Fibroblast of skin of right biceps (primary cell): ENCODE measurements around the gene ERFE.
"Not testable (repeated sequence)": the region's sequence is repeated elsewhere in the genome, so short reads cannot be mapped to it uniquely, and the experiment has no call there.

Experiments
- DNase-seq: peaks from one replicate; pipeline ENCODE4 v3.0.0-alpha.2; 2013

Gene ERFE

DNA sequence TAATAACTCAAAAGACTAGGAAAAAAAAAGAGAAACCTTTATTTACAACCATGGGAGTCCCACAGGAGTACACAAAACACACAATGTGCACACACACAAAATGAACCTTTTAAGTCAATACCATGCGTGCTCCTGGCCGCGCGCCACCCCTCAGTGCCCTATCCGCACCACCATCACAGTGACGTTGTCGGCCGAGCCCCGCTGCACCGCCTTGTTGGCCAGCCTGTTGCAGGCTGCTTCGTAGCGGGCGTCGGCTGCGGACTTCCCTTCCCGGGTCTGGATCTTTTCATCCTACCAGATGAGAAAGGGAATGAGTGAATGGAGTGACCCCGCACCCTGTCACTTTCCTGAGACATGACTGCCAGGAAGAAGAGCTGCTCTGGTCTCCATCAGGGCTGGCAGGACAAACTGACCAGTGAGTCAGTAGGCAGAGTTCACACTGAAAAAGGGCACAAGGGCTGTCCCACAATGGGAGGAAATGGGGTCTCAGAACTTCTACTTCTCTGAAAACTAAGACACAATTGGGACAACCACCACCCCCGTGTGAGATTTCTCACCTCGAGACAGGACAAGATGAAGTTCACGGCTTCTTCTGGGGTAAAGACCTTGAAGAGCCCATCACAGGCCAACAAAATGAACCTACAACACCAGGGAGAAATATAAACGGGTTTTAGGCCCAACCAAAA lies 11.8 kb downstream of the ERFE start:
- no peak for DNase-seq

DNA sequence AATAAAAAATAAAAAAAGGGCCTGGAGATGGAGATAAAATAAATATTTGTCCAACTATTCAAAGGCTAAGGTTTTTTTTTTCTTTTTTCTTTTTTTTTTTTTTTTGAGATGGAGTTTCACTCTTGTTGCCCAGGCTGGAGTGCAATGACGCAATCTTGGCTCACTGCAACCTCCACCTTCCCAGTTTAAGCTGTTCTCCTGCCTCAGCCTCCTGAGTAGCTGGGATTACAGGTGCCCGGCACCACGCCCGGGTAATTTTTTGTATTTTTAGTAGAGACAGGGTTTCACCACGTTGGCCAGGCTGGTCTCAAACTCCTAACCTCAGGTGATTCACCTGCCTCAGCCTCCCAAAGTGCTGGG lies 12.3 kb downstream of the ERFE start:
- DNase-seq: not testable (repeated sequence)

DNA sequence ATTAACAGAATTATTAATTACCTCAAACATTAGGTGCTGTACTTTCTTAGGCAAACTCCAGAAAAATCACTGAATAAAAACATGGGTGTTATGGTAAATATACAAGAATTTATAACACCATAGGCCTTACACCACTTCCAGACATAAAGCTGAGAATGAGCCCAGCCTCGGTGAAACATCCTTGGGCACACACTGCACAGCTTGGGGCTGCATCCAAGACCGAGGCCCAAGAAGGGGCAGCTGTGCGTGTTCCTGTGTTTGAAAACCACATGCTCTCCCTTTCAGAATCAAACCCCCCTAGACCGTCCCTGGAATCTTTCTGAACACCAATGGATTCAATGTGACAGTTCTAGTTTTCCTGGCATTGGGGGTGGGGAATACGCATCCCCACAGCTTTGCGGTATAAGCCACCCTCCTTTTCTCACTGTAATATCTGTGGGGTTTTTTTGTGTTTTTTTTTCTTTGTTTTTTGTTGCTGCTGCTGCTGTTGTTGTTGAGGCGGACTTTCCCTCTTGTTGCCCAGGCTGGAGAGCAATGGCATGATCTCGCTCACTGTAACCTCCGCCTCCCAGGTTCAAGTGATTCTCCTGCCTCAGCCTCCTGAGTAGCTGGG lies 12.9 kb downstream of the ERFE start:
- no peak for DNase-seq

DNA sequence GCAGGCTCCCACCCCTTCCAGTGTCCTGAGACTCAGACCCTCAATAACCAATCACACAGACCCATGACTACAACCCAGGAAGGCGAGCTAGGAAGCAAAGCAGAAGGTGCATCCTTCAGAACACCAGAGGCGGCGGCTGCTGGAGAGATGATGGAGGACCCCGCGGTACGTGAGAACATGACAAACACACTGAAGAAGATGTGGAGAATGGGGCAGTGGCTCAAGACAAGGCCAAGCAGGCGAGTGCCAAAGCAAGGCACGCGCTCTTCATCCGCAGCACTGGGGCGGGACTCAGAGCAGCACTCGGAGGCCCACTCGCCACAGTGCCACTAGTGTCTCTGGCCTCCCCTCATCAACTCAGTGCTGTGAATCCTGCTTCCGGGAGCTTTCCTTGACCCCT lies 13.7 kb downstream of the ERFE start:
- DNase-seq: no peak

DNA sequence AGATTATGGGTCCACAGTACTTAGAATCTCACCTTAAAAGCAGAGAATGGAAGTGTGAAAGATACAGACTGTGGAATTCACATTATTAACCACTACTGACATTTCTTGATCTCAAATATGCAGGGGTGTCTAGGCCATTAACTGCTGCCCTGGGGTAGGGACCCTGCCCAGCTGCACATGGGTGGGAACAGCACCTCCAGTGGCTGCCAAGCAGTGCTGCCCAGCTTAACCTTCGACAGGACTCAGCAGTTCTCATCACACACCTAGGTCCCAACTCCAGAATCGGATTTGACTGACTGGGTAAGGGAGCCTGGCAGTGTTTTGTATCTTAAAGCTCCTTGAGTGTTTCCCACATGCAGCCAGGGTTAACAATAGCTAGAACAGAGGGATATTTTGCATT lies 14.9 kb downstream of the ERFE start:
- no peak for DNase-seq

DNA sequence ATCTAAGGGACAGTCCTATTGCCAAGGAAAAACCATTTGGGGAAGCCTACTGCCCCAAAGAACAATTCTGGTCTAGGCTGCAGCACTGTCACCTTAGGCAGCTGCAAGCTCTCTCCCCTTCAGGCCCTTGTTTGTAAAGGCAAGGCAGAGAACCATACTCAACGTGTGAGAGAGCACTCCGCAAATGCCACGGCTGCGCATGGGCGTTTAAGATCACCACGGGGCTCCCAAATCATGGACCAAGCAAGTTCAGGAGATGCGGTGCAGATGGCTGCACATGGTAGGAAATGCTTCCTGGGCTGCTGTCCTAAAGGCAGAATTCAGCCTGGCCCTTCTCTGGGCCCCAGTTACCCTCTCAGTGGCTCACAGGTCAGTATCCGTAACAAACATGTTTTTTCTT lies 15.5 kb downstream of the ERFE start:
- DNase-seq: no peak

DNA sequence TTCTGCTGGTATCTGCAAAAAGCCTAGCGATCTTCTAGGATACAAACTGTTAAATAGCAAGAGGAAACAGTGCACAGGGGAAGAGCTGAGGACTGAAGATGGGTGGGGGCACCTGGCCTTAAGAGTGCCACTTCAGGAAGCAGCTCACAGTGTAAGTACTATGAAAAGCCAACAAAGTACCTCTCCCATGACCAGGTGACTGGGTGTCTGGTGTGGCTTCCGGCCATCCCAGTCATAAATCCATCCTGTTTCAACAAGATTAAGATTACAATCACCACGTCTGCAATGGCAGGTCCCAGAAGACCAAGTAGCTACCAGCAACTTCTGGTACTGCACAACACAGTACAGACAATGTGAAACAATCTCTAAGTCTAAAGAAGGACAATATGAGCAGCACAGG lies 15.9 kb downstream of the ERFE start:
- no peak for DNase-seq

DNA sequence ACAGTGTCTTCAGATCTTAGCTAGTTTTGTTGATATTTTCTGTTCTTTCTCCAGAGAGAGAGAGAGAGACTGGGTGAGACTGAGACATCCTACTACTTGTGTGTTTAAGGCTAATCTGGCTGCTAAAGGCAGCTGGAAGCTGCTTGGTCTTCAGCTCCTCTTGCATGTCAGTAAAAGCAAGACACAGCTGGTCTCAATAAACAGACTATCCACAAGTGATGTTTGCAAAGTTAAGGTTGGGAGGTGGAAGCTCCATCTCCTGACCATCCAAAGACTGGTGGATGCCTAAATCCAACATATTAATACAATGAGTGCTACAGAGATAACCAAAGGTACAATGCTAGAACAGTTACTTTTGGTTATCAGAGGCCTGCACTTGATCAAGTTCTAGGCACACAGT lies 17.8 kb downstream of the ERFE start:
- DNase-seq: no peak

DNA sequence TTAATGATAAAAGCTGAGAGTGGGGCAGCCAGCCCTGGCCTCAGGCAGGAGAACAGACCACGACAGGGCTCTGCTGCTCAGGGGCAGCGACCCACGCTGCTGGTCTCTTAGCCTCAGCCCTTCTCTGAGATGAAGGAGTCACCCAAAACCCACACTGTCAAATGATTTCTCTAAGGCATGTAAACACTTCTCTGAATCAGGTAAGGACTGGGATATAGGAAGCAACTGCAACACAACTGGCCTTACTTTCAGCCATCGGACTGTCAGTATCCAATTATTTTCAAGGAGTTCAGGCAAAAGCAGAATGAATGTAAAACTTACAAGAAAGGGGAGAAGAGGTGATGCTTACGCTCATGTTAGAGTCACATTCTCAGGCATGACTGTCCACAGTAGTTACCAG lies 21.8 kb downstream of the ERFE start:
- DNase-seq: no peak

DNA sequence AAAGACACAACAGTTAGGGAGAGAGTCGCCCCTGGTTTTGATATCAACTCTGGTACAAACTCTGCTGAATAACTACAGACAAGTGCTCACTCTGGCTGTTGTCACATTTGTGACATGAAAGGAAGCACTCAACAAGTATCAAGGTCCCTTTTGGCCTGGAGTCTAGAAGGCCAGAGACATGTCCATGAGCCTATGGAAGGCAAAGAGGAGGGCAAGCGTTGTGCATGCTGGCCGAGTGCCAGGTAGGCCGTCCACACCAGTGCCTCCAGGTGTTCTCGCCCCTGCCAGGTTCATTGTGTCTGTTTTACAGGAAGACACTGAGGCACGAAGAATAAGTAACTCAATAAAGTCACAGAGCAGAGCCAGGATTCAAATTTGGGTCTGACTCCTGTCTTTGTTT lies 23.6 kb downstream of the ERFE start:
- DNase-seq: no peak

DNA sequence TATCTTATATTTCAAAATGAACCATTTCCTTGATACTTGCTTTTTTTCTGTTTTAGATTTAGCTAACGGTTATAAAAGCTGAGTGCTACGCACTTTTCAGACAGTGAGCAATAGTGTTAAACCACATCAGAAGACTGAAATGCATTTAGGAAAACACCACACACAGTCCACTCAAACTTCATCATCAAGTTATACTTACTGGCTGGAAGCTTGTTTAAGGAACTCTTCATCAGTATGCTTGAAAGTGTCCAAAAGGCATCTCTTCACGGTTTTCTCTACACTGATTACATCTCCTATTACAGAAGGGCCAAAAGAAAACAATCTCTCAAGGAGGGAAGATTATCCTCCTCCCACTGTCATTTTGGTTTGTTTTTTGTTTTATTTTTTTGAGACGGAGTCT lies 25.1 kb downstream of the ERFE start:
- DNase-seq: no peak

DNA sequence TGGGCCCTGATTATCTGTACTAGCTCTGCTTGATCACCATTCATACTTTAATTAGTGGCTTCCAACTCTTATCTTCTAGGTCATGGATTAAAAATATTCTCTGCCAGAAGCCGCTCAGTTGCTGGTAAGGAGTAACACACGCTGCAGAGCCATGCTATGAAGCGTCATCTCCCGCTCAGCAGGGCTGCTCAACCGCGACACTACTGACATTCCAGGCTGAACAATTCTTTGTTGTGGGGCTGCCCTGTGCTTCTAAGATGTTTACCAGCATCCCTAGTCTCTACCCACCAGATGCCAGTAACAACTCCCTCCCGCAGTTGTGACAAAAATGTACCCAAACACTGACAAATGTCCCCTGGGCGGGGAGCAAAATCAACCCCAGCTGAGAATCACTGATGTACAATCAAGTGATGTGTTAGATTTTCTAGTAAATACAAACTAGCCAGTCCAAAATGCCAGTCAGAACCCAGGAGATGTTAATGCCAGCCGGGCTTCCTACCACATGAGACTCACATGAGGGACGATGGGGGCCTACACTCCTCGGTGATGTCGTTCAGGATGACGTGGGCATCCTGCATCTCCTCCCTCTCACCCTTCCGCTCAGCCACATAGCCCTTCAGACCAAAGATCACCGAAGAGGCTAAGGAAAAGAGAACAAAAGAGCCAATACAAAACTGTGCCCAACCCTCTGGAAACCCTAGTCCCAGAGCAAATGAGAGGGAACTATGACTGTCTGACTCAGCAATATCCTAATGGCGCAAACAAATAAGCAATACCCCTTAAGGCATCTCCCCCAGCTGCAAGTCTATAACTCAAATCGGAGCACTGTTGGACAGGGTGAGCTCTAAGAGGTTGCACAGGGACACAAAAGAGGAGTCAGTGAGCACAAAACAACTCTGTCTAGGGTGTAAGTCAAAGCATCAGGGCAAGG lies 29.1 kb downstream of the ERFE start:
- DNase-seq: no peak

DNA sequence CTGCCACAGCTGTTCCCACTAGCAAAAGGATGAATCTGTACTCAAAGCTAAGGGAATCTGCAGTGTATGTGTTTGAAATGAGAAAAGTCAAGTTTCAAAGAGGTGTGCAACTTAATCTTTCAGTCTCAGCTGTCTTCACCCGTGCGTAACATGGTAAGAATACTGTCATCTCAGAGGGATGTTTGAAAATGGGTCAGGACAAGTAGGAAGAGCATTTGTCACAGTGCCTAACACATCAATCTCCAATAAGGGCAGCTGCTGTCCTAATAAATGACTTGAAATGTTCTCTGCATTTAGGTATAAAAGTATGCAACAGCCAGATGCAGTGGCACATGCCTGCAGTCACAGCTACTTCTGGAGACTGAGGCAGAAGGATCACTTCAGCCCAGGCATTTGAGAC lies 31.7 kb downstream of the ERFE start:
- no peak for DNase-seq

DNA sequence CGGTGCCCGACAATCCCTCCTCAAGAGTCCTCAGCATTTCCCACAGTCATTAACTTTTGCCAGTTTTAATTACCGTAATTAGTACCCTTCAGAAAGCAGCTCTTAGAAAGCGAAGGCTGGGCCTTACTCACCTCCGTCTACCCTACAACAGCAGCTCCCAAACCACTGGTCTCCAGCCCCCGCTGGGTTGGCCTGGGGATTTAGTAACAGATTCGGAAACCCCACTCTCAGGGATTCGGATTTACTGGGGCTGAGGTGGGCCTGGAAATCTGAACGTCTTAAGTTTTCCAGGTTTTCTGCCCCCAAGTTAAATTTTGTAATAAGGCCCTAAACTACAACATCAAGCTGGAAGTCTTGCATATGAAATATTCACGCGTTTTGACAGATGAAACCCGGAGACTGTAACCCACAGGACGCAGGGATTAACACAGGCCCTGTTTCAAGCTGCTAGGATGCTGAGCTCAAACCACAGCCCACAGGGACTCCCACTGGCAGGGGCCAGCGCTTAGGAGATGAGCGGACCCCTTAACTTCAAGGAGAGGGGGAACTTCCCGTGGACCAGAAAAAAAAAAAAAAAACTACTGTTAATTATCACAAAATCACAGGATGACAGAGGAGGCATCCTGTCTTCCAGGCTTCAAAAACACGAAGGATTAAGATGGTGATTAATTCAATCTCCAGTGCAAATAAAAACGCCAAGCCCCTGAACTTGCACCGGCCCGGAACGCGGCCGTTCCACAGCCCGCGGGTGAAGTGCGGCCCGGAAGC lies 43.7 kb downstream of the ERFE start:
- DNase-seq: peak; percentile 12

DNA sequence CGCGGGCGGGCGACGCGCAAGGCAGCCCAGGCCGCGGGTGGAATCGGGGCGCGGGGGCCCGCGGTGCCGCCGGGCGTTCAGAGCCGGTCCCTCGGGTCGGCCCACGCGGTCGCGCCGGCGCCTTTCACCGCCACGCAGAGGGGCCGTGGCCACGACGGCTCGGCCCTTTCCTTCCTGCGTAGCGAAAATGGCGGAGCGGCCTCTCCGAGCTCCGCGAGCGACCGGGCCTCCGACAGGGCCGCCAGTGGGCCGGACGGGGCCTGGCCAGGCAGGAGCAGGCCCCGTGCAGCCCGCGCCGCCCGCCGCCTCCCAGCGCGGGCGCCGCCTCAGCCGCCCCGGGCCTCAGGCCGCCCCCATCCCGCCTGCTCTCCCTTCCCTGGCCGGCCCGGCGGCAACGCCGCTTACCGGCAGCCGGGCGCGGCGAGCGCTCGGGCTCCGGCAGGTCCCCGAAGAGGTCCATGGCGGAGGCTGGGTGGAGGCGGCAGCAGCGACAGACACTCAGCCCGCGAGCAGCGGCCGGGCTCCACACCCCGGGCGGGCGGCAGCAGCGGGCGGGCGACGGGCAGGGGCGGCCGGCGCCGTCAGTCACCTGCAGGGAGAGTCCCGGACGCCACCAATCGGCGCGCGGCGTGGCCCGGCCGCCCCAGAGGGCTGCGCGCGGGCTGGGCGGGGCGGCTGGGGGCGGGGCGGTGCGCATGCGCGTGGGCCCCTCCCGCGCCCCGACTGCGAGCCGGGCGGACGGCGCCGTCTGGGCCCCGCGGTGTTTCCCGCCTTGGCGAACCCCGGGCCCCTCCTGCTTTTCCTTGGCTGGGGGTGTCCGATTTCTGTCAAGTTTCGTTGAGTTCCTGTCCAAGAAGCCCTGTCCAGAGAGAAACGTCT lies 44.6 kb downstream of the ERFE start, which contains the start of gene ILKAP:
TSS of gene ILKAP (minus strand) at position 602 of the 879 bp plus-strand sequence. CDS start at position 460, 142 bp downstream.
- peak; percentile 86 for DNase-seq

DNA sequence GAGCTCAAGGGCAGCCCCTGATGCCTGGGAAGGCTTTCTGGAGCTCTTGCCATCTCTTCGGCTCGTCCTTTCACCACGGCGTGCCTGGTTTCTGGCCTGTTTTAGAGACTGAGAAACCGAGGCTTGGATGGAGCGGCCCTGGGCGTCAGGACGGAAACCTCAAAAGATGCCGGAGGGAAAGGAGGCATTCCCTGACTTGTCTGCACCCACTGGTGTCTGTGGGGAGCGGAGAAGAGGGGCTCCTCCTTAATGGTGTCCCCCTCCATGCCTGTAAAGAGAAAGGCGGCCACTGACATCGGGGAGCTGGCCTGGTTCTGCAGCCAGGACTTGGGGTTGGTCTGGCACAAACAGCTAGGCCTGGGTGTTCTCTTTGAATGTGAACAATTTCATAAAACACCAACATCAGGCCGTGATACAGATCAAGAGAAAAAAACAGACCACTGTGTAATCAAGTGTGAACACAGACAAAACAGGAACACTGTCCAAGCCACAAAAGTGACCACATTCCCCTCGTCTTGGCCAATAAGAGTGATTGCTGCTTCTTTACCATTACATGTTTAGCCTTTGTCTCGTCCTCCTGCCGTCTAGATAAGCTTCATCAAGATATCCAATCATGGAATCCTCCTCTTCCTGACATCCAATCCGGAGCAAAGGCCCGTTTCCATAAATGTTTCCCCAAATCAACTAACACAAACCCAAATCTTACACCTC lies 45.4 kb downstream of the ERFE start:
- DNase-seq: no peak

DNA sequence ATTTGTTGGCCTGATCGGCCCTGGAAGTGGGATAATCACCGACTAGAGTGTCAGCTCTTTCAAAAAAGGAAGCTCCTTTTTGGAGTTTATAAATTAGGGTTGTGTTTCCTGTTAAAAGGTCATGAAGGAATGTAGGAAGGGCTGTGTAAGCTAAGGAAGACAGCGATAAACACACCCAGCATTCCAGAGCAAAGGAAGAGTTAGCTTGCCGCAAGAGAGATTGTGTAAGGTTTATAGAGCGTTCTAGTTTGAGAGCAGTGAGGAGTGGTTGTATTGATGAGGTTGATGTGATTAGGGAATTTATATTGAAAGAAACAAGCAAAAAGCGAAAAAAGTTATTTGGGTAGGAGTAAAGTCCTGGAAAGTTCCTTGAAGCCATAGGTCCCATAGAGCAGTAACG lies 48.2 kb downstream of the ERFE start:
- DNase-seq: no peak

DNA sequence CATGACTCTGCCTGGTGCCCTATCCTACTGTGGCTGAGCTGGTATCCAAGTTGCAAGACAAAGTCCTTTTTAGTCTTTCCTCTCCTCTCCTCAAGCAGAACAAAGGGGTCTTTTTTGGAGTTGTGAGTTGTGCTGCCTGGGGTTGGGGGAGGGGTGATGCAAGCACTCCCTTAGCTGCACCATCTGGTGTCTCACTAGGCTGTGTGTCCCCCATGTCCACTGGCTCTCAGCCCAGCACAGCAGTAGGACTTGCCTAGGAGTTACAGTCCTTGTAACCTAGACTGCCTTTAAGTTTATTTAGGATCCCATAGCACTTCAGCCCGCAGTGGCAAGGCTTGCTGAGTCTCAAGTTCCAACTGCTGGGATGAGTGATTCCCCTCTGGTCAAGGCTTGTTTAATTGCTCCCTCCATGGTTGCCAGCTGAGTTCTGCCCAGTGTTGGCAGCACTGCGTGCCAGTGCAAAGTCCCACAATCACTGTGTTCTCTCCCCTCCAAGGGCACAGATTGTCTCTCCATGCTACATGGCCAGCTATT lies 57.9 kb downstream of the ERFE start:
- DNase-seq: no peak
